Measurements from ENCODE around the gene OSBPL10.

Gene OSBPL10

DNA sequence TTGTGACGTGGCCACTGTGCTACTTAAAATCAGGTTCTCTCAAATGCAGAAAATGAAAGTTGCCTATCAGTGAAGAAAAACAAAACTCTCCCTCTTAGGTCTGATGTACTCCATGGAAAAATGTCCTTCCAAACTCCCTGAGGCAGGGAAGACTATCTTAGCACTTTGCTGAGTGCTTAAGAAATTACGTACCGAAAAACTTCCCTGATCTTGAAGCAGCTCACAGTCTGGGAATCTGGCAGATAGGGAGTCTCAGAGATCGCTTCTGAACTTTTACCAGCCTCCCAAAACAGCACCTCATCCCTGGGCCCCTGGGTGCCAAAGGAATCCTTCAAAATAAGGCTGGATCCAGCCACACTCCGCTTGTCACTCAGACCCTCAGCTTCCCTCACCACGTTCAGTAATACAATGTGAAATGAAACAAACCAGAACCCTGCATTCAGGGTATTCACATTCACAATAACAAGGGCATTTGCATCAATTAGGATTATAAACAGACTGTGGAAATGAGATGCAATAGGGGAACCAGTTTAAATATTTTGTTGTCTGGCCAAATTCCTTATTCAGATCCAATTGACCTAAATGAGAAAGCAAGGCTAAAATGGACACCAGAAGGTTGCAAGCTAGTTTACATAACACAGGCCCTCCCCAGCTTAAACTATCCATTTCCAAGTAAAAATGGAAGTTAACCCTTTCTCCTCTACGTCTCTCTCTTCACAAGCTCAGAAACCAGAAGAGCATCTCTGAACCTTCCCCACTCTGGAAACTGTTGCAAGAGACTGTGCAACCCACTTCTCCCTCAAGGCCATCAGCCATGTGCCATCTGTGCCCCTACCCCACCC, 20.9 kb downstream of the OSBPL10 start:
- no peak for DNase-seq (ENCODE audit: low read depth in 2 of 2)

GRCh38 chr3:31959251-31959650, 21.8 kb downstream of the OSBPL10 start:
- no peak for DNase-seq (ENCODE audit: low read depth in 2 of 2)

DNA sequence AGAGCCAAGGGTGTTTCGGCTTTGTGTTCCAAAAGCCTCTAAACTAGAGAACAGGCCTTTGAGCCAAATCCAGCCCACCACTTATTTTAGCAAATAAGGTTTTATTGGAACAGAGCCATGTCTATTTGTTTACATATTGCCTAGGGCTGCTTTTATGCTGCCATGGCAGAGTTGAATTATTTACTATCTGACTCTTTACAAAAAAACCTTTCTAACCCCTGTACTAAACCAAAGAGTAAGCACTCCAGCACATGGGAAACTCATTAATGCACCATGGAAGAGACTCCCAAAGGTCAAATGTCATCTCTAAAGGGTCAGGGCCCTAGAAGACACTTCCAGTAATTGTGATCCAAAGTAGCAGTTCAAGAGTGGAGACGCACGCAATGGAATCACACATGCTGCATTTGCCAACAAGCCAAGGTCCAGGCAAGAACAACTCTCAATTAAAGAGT, 22.3 kb downstream of the OSBPL10 start:
- DNase-seq (ENCODE audit: low read depth in 2 of 2): no peak

DNA sequence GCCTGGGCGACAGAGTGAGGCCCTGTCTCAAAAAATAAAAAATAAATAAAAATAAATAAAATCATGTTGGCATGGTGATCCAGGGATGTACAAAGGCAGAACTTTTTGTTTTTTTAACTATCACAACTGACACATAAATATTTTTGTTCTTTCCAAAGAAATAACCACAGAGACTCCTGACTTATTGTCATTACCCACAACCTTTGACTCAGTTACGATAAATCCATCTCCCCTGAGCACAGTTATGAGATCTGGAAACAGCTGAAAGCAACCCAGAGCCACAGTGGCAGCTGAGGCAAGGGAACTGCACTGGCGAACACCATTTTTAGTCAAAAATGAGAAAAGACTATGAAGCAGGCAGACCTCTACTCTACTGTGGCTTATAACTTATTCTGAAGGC, 24.0 kb downstream of the OSBPL10 start:
- DNase-seq (ENCODE audit: low read depth in 2 of 2): no peak

GRCh38 chr3:31955581-31955980, 25.5 kb downstream of the OSBPL10 start:
- no peak for DNase-seq (ENCODE audit: low read depth in 2 of 2)

DNA sequence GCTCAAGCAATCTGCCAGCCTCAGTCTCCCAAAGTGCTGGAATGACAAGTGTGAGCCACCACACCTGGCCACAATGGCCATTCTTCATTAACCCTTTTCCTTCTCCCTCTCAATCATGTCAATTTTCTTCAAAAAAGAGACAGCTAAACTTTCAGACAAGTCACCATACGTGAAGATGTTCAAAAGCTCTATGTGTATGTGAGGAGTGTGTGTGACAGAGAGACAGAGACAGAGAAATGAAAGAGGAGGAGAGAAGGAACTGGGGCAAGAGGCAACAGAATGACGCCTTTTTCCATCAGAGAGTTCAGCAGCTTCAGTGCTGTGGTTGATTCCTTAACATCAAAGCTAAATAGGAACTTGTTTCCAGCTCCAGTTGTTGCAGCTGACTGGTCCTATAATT, 27.4 kb downstream of the OSBPL10 start:
- no peak for DNase-seq (ENCODE audit: low read depth in 2 of 2)

DNA sequence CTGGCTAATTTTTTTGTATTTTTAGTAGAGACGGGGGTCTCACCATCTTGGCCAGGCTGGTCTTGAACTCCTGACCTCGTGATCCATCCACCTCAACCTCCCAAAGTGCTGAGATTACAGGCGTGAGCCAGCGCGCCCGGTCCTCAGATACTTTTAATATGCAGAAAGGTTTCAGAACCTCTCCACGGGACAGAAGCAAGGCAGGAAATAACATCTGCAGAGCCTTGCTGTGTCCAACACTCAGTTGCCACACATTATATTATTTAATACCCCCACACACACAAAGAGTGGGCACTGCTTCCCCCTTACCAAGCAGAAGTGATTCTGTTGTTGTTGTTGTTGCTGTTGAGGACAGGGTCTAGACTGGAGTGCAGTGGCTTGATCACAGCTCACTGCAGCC, 28.0 kb downstream of the OSBPL10 start:
- no peak for DNase-seq (ENCODE audit: low read depth in 2 of 2)

DNA sequence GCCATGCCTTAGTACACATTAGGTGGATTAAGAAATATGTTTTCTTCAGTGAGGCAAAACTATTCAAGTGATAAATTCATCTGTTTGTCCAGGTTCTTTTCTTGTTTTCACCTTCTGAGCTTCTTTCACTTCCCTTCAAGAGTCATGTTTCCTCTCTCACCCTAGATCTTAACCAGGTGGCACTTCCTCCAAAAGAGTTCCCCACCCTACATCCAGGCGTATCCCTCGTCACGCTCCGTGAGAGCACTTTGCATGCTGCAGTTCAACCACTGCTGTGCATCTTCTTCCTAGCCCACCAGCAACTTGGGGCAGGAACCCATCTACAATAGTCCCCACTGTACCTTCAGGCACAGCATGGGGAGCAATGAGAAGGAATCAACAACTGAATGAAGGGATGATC, 28.9 kb downstream of the OSBPL10 start:
- DNase-seq (ENCODE audit: low read depth in 2 of 2): no peak

GRCh38 chr3:31948280-31948679, 32.8 kb downstream of the OSBPL10 start:
- no peak for DNase-seq (ENCODE audit: low read depth in 2 of 2)

DNA sequence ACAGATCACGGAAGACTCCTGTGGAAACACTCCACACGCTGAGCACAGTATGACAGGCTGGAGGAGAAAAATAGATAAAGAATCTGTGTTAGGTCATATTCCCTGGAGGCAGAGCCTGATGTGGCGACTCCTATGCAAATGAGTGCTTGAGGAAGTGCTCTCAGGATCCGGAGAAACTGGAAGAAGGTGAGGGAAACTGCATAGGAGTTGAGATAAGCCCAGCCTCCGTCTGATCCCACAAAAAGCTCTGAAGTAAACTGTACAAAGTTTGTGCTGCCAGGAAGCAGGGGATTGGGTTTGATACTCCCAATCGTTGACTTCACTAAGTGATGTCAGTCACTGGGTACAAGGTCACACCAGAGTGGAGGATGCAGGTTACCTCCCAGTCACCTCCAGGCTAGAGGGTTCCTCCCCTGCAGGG, 33.4 kb downstream of the OSBPL10 start:
- DNase-seq (ENCODE audit: low read depth in 2 of 2): no peak

DNA sequence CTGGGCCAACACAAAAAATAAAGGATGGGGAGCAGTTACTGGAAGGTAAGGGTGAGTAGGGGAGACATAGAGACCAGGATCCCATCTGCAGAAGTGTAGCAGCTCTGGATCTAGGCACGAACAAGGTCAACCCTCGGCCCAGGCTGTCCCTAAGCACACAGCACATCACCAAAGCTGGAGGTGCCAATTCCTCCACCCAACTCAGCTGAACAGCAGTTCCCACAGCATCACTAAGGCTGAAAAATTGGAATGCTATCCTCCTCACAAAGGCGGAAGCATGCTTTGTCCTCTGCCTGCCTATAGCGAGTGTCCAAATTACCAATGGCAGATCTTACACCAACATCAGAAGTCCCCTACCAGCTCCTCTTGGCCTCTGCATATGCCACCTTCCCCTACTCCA, 33.9 kb downstream of the OSBPL10 start:
- DNase-seq (ENCODE audit: low read depth in 2 of 2): no peak

DNA sequence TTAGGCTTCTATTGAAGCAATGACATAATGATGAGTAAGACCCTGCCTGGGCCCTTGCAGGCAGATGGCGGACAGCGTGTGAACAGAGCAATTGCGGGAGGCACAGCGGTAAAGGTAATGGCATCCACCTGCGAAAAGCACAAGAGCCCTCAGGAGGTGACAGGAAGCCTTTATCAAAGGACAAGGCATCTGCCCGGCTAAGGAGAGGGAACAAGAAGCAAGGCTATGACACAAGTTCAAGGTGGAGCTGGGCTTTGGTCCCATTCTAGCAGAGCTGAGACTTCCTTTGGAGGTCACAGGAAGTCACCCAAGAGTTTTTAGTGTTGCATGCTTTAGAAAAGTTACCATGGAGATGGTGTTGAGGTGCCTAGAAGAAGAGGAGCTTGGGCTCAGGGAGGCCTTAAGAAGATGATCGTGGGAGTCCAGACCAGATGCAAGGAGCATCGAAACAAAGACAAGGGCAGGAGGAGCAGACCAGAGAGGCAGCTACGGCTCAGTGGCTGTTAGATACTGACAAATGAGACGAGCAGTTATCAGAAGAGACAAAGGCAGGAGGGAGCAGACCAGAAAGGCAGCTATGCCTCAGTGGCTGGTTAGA, 34.5 kb downstream of the OSBPL10 start:
- no peak for DNase-seq (ENCODE audit: low read depth in 2 of 2)

DNA sequence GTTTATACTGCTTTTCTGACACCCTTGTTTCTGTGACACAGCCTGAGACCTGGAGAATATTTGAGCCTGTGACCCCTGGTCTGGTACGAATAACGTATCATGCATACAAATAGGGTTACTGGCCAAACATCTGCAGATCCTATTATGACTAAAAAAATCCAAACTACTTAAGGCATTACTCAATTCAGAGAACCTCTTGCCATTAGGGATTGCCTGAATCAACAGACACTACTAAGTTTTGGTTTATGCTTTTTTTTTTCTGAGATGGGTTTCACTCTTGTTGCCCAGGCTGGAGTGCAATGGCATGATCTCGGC, 35.4 kb downstream of the OSBPL10 start:
- DNase-seq (ENCODE audit: low read depth in 2 of 2): no peak

- DNase-seq (ENCODE audit: low read depth in 2 of 2): no peak
These were observed 38.0 kb downstream of the OSBPL10 start for GRCh38 chr3:31943041-31943440.

DNA sequence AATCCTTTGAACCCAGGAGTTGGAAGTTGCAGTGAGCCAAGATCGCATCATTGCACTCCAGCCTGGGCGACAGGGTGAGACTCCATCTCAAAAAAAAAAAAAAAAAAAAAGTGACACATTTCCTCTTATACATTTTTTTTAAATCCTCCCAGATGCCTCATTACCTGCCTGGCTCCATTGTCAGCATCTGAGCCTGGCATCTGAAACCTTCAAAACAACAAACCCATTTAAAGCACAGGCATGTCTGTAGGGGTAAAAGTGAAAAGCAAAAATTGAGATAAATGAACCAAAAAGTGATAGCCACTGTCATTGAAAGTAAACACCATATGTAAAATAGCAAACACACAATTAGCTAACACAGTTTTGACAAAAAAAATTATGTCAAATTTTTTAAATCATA, 38.6 kb downstream of the OSBPL10 start:
- DNase-seq (ENCODE audit: low read depth in 2 of 2): no peak

DNA sequence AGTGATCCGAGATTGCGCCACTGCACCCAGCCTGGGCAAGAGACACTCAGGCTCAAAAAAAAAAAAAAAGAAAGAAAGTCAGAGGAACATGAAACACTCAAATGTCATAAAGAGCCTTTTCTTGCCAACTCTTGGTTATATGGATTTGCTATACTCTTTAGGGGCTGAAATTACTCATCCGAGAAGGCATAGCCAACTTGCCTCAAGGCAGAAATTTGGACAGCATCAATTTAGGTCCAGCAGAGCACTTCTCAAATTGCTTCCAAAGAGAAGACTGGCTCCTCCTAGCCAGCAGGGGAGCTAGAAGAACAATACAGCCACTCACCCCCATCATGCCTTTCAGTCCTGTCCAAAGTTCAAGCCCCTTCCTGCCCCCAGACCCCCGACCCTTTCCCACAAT, 43.8 kb downstream of the OSBPL10 start:
- DNase-seq (ENCODE audit: low read depth in 2 of 2): no peak

- DNase-seq (ENCODE audit: low read depth in 2 of 2): no peak
These were observed 44.5 kb downstream of the OSBPL10 start for GRCh38 chr3:31936420-31937060.

DNA sequence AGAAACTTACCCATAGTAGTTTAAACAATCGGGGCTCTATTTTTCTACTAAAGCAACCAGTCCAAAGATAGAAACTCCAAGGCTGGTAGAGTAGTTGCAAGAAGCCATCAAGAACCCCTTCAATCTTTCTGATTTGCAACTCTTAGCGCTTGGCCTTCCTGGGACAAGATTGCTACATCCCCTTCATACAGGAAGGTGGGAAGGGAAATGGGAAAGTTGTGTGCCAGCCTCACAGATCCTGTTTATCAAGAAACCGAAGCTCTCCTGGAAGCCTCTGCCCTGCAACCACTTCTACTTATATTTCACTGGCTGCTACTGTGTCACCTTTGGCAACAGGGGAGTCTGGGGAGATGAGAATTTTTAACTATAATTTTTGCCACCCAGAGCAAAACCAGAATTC, 46.2 kb downstream of the OSBPL10 start:
- no peak for DNase-seq (ENCODE audit: low read depth in 2 of 2)

DNA sequence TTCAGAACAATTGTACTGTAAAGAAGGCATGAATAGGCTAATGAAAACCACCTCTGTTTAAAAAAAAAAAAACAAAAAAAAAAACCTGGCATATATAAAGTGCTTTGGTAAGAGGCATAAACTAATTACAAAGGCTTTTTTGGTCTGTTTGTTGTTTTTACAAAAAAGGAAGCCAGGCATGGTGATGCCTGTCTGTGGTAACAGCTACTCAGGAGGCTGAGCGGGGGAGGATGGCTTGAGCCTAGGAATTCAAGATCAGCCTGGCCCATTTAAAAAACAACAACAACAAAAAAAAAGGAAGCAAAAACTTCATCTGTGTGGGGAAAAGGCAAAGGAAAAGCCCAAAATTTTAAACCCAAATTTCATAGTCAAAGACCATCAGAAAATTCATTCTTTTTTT, 47.0 kb downstream of the OSBPL10 start:
- no peak for DNase-seq (ENCODE audit: low read depth in 2 of 2)

GRCh38 chr3:31932990-31933389, 48.1 kb downstream of the OSBPL10 start:
- DNase-seq (ENCODE audit: low read depth in 2 of 2): no peak

GRCh38 chr3:31929826-31930502, 51.1 kb downstream of the OSBPL10 start:
- DNase-seq (ENCODE audit: low read depth in 2 of 2): no peak

DNA sequence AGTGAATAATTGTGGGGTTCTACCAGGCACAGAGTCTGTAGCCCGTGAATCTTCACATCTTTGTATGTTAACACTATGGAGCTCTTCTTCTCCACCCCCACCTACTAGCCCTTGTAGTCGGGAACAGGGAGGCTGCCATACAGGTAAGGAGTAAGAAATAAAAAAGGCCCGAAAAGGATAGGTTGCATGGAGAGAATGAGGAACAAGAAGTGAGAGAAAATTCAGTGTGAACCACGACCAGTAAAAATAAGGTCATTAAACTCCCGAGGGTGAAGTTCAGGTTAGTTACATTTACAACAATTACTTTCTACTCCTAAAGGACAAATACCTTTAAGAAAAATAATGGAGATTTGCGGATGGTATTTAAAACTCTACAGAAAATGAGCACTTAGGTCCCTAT, 53.3 kb downstream of the OSBPL10 start:
- DNase-seq (ENCODE audit: low read depth in 2 of 2): no peak

GRCh38 chr3:31926543-31926942, 54.5 kb downstream of the OSBPL10 start:
- no peak for DNase-seq (ENCODE audit: low read depth in 2 of 2)

Measured in activated CD8-positive, alpha-beta memory T cell treated with anti-CD3 and anti-CD28 coated beads for 4 hours (primary cell).